Measurements from ENCODE around the gene FRAT1. TPM values are rescaled to one million over a fixed set of nuclear protein-coding genes. Genes with fewer than 3 reads are reported as not detected.

The FRAT1 gene
- total RNA-seq, 1 experiment from 2014 or later = 5.3 TPM

GRCh38 chr10:97356918-97357317 is 37.8 kb downstream of the FRAT1 start:
- in situ Hi-C loops (cut with HindIII; ENCODE audit: low pct_unique_long_range_greater_than_20kb, low sequenced_read_pairs) = no loop called here
- ChIA-PET POLR2A (interaction anchor here (0.6 kb wide), 1 partner anchor 73 kb away, joined by 6 read pairs; no protein-coding TSS in a partner anchor), CTCF (interaction anchor here (0.6 kb wide), 2 partner anchors 13 to 79 kb away, joined by 3 read pairs; no protein-coding TSS in a partner anchor)
- BruUV-seq (replicated peaks) = no TSS peak
- TF ChIP-seq SIN3A (IDR thresholded peaks at IDR 0.05; ENCODE audit: borderline replicate concordance, insufficient read depth, low read depth, low read length) (no peak), REST (IDR thresholded peaks at IDR 0.05; ENCODE audit: insufficient read depth in 1 of 2, low read depth in 2 of 2, low read length in 1 of 2) (no peak), TCF7L2 (IDR thresholded peaks at IDR 0.05; ENCODE audit: low read depth, low read length) (no peak), POLR2AphosphoS5 (IDR thresholded peaks at IDR 0.05; ENCODE audit: low read depth, low read length) (no peak)
- TF ChIP-seq, protein P1, sequence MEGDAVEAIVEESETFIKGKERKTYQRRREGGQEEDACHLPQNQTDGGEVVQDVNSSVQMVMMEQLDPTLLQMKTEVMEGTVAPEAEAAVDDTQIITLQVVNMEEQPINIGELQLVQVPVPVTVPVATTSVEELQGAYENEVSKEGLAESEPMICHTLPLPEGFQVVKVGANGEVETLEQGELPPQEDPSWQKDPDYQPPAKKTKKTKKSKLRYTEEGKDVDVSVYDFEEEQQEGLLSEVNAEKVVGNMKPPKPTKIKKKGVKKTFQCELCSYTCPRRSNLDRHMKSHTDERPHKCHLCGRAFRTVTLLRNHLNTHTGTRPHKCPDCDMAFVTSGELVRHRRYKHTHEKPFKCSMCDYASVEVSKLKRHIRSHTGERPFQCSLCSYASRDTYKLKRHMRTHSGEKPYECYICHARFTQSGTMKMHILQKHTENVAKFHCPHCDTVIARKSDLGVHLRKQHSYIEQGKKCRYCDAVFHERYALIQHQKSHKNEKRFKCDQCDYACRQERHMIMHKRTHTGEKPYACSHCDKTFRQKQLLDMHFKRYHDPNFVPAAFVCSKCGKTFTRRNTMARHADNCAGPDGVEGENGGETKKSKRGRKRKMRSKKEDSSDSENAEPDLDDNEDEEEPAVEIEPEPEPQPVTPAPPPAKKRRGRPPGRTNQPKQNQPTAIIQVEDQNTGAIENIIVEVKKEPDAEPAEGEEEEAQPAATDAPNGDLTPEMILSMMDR (IDR thresholded peaks at IDR 0.05) = no peak
- Histone ChIP-seq H3K27me3 (ENCODE audit: control insufficient read depth, insufficient read depth, low read length) (no peaks in the 10 kb centered on the region), H3K27ac (ENCODE audit: low read length) (no peak overlapping the region), H3K9me3 (ENCODE audit: control insufficient read depth, insufficient read depth, low read depth, low read length) (no peaks in the 10 kb centered on the region), H3K4me3 (ENCODE audit: low read depth in 2 of 2, low read length in 2 of 2) (no peak overlapping the region), H3K36me3 (ENCODE audit: control insufficient read depth, insufficient read depth, low read length) (peaks cover 5% of the 10 kb centered on the region), H3K4me1 (ENCODE audit: control insufficient read depth, insufficient read depth, low read length) (no peaks in the 10 kb centered on the region)
- no peak for ATAC-seq
- intact Hi-C loops (cut with micrococcal nuclease; ENCODE audit: unreplicated experiment) = no loop called here
- DNase-seq (ENCODE audit: low read depth, low spot score) = no peak

- no peak for DNase-seq (ENCODE audit: low read depth, low spot score)
- Histone ChIP-seq H3K36me3 (ENCODE audit: control insufficient read depth, insufficient read depth, low read length) (peaks cover 8% of the 10 kb centered on the region), H3K9me3 (ENCODE audit: control insufficient read depth, insufficient read depth, low read depth, low read length) (no peaks in the 10 kb centered on the region), H3K4me3 (ENCODE audit: low read depth in 2 of 2, low read length in 2 of 2) (no peak overlapping the region), H3K27ac (ENCODE audit: low read length) (no peak overlapping the region), H3K27me3 (ENCODE audit: control insufficient read depth, insufficient read depth, low read length) (no peaks in the 10 kb centered on the region), H3K4me1 (ENCODE audit: control insufficient read depth, insufficient read depth, low read length) (no peaks in the 10 kb centered on the region)
- intact Hi-C loops (cut with micrococcal nuclease; ENCODE audit: unreplicated experiment) (no loop called here), in situ Hi-C loops (cut with HindIII; ENCODE audit: low pct_unique_long_range_greater_than_20kb, low sequenced_read_pairs) (no loop called here)
- ATAC-seq = no peak
- TF ChIP-seq TCF7L2 (IDR thresholded peaks at IDR 0.05; ENCODE audit: low read depth, low read length) (no peak), REST (IDR thresholded peaks at IDR 0.05; ENCODE audit: insufficient read depth in 1 of 2, low read depth in 2 of 2, low read length in 1 of 2) (no peak), POLR2AphosphoS5 (IDR thresholded peaks at IDR 0.05; ENCODE audit: low read depth, low read length) (no peak), SIN3A (IDR thresholded peaks at IDR 0.05; ENCODE audit: borderline replicate concordance, insufficient read depth, low read depth, low read length) (no peak)
- TF ChIP-seq, protein P1 (IDR thresholded peaks at IDR 0.05) = no peak
- no TSS peak for BruUV-seq (replicated peaks)
- ChIA-PET CTCF (interaction anchor here (0.6 kb wide), 1 partner anchor 14 kb away, joined by 3 read pairs; no protein-coding TSS in a partner anchor), POLR2A (interaction anchor here (0.9 kb wide), 1 partner anchor 77 kb away, joined by 3 read pairs; no protein-coding TSS in a partner anchor)
These were observed 39.3 kb downstream of the FRAT1 start for GRCh38 chr10:97358349-97358748.

Measured in Panc1 (cell line).